ENCODE results near the gene CCND3. TPM values are rescaled to one million over a fixed set of nuclear protein-coding genes. Genes with fewer than 3 reads are reported as not detected.

The CCND3 gene
- total and polyA plus RNA-seq, 2 of the 13 experiments (the other 11 are each of a cell fraction or from before 2014, with no cell fraction given), result 4.3 to 7.2 TPM

DNA sequence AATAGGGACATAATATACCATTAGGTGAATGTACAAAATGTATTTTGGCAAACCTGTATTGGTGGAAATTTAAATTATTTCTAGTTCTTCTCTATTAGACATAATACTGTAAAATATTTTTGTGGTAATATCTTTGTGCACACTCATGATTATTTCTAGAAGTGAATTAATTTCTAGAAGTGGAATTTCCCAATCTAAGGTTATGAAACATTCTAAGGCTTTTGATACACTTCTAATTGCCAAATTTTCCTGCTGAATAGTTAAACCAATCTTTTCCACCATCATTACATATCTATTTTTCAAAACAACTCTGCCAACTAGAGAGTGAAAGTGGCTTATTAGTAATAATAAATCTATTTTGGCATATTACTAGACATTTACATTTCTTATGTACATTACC is 1.8 kb upstream of the CCND3 start:
- Histone ChIP-seq H3K36me3 (replicated peaks in 1 of 2; ENCODE audit: control insufficient read depth in 1 of 2, insufficient read depth in 2 of 2, low read length in 2 of 2) (no peaks in the 10 kb centered on the region), H3K4me1 (ENCODE audit: insufficient read depth, low read length) (peaks cover 28% of the 10 kb centered on the region), H3K27me3 (ENCODE audit: control insufficient read depth in 1 of 2, insufficient read depth in 2 of 2, low read length in 2 of 2) (no peaks in the 10 kb centered on the region), H3K27ac (ENCODE audit: extremely low read length, insufficient read depth, low read length) (no peak overlapping the region), H3K79me2 (ENCODE audit: insufficient read depth, low read length) (no peaks in the 10 kb centered on the region), H3K4me3 (replicated peaks in 1 of 3; ENCODE audit: insufficient read depth in 1 of 3, low read depth in 2 of 3, low read length in 3 of 3) (no peak overlapping the region), H3K4me2 (ENCODE audit: low read depth, low read length) (no peak overlapping the region), H3K9ac (ENCODE audit: insufficient read depth, low read depth, low read length) (no peak overlapping the region), H3K9me3 (ENCODE audit: low read length) (no peaks in the 10 kb centered on the region), H2AFZ (ENCODE audit: low read length) (no peak overlapping the region), H4K20me1 (ENCODE audit: insufficient read depth, low read length) (no peaks in the 10 kb centered on the region)
- ATAC-seq (no peak), FAIRE-seq (no peak), DNase-seq (ENCODE audit: low spot score) (no peak)
- POLR2A ChIA-PET, result interaction anchor here (1.1 kb wide), 1 partner anchor 23 kb away, joined by 3 read pairs; the partner anchor contains the start of genes BYSL and MED20
- in situ Hi-C loops (cut with HindIII; ENCODE audit: extremely low pct_ligation_motif_present, low pct_unique_long_range_greater_than_20kb) (no loop called here), intact Hi-C loops (cut with micrococcal nuclease; ENCODE audit: unreplicated experiment) (no loop called here)
- CTCF ChIA-PET (ENCODE audit: low intra/inter-chr PET ratio, low total read pairs), result interaction anchor here (0.7 kb wide), 1 partner anchor 574 kb away, joined by 3 read pairs; no protein-coding TSS in a partner anchor
- TF ChIP-seq NFKBIZ (CRISPR knock-in tag; IDR thresholded peaks at IDR 0.05), result no peak
- TF ChIP-seq CENPT (CRISPR knock-in tag; IDR thresholded peaks at IDR 0.05; ENCODE audit: low read depth), result no peak
- TF ChIP-seq, protein P1, sequence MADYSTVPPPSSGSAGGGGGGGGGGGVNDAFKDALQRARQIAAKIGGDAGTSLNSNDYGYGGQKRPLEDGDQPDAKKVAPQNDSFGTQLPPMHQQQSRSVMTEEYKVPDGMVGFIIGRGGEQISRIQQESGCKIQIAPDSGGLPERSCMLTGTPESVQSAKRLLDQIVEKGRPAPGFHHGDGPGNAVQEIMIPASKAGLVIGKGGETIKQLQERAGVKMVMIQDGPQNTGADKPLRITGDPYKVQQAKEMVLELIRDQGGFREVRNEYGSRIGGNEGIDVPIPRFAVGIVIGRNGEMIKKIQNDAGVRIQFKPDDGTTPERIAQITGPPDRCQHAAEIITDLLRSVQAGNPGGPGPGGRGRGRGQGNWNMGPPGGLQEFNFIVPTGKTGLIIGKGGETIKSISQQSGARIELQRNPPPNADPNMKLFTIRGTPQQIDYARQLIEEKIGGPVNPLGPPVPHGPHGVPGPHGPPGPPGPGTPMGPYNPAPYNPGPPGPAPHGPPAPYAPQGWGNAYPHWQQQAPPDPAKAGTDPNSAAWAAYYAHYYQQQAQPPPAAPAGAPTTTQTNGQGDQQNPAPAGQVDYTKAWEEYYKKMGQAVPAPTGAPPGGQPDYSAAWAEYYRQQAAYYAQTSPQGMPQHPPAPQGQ (CRISPR knock-in tag; IDR thresholded peaks at IDR 0.05; ENCODE audit: borderline replicate concordance), result no peak
- no peak for TF ChIP-seq AGO2 (optimal IDR thresholded peaks at IDR 0.05; ENCODE audit: low read depth, low read length)
- no peak for TF ChIP-seq SIX4 (CRISPR knock-in tag; IDR thresholded peaks at IDR 0.05)
- no peak for TF ChIP-seq ZFP36L1 (CRISPR knock-in tag; IDR thresholded peaks at IDR 0.05)
- no peak for TF ChIP-seq FLYWCH1 (CRISPR knock-in tag; IDR thresholded peaks at IDR 0.05)
- no peak for TF ChIP-seq MEIS1 (CRISPR knock-in tag; IDR thresholded peaks at IDR 0.05; ENCODE audit: borderline replicate concordance)
- BruUV-seq (replicated peaks), result no TSS peak
